HG03378 (cell line): ENCODE data around the gene CELA1.
"Not testable (repeated sequence)": the region's sequence is repeated elsewhere in the genome, so short reads cannot be mapped to it uniquely, and the experiment has no call there.

Source experiments
- ATAC-seq: cut with Tn5 transposase; IDR thresholded peaks from one replicate; pipeline ENCODE4 v1.9.1; 2021; ENCODE audit warnings: mild to moderate bottlenecking, moderate library complexity; ENCODE audit not compliant: unreplicated experiment

Gene CELA1

GRCh38 chr12:51349026-51349425 is 2.5 kb upstream of the CELA1 start:
- no peak for ATAC-seq

- no peak for ATAC-seq
Measured at GRCh38 chr12:51348116-51348515, 1.6 kb upstream of the CELA1 start.

- ATAC-seq, result no peak
Measured at GRCh38 chr12:51345681-51346080, 798 bp downstream of the CELA1 start.

DNA sequence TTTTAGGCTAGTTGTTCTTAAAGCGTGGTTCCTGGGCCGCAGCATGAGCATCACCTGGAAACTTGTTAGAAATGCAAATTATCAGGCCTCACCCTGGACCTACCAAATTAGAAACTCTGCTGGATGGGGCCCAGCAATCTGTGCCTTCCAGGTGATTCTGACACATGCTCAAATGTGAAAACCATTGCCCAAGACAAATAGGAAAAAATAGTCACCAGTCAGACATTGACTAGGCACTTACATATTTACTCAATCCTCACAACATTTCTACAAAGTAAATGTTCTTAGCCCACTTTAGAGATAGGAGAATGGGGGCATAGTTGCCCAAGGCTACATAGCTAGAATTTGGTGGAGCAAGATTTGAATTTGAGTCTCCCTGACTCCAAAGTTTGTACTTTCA is 3.3 kb downstream of the CELA1 start:
- ATAC-seq, result no peak

- no peak for ATAC-seq
Measured at GRCh38 chr12:51342416-51342815, 4.1 kb downstream of the CELA1 start.

GRCh38 chr12:51341251-51342007 is 5.0 kb downstream of the CELA1 start:
- ATAC-seq, result no peak

DNA sequence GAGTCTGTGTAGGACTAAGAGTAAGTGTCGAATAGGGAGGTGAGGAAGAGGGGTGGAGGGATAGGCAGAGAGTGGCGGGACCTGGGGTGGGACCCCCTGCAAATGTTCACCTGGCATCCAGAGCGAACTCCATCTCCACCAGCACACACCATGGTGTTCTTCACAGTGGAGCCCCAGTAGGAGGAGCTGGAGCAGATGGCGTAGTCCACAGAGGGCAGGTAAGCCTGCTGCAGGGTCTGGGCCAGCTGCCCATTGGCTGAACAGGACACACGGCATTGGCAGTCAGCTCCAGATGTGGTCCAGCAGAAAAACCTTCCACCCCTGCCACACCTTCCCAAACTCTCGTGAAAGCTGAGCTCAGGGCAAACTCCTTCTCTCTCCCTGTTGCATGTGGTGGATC is 6.7 kb downstream of the CELA1 start:
- no peak for ATAC-seq

- not testable (repeated sequence) for ATAC-seq
Measured at GRCh38 chr12:51337336-51337735, 9.1 kb downstream of the CELA1 start.

- no peak for ATAC-seq
Measured at GRCh38 chr12:51335931-51336330, 10.5 kb downstream of the CELA1 start.

- ATAC-seq, result no peak
Measured at GRCh38 chr12:51334764-51335163, 11.7 kb downstream of the CELA1 start.

DNA sequence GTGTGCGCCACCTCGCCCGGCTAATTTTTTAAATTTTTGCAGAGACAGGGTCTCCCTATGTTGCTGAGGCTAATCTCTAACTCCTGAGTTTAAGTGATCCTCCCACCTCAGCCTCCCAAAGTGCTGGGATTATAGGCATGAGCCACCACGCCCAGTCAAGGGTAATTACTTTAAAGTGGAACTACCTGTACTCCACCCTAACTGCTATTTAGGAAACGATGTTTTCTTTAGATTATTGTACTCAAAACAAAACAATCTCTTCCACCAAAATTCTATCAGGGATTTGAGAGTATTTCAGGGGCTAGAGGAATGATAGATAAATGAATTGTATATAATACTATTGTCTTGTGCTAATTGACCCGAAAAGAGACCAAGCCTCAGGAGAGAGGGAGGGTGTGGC is 12.9 kb downstream of the CELA1 start:
- no peak for ATAC-seq

DNA sequence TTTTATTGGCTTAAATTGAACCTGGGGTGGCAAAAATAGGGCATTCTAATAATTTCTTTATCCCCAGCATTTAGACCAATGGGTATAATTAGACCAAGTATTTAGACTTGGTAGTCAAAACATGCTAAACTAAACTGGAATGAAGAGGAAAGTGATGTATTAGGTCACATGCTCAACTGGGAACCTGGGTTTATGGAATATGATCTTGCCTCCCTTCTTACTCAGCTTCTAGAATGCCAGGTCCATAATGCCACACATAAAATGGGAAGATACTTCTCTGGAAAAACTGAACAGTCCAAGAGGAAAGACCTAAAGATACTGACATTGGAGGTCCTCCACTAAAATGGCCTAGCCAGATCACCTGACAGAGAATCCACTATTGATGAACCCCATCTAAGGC is 16.3 kb downstream of the CELA1 start:
- no peak for ATAC-seq

DNA sequence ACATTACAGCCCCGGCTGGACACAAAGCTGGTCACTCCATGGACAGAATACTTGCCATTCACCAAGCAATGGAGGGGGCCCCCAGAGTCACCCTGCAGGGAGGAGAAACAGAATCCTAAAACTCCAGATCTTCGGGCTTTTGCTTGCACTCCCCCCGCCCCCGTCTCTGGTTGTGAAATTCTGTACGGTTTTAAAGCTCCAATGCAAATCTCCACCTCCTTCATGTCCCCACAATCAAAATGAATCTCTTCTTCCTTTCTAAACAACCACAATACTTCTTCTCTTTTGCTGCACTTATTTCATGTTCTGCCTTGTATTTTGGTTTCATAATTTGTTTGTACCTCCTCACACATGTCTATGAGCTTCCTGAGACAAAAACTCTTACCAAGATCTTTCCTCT is 16.7 kb downstream of the CELA1 start:
- no peak for ATAC-seq

GRCh38 chr12:51328587-51328986 is 17.9 kb downstream of the CELA1 start:
- no peak for ATAC-seq

GRCh38 chr12:51326698-51327439 is 19.6 kb downstream of the CELA1 start:
- ATAC-seq, result peak; percentile 50

DNA sequence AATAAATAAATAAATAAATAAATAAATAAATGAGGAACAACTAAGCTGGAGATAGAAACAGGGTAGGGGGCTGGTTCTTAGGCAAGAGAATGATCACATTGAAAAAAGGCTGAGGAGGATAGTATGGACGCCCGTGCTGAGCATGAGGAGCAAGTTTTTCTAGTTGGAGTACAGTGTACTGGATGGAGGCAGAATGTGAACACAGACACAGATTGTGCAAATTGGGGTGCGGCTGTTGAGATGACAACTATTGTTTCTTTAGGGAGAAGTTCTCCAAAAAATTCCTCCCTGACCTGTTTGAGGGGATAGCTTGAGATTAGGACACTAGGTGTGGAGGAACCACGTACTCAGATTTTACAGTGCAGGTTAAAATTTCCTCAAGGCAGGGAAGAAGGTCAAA is 21.5 kb downstream of the CELA1 start:
- ATAC-seq, result no peak

DNA sequence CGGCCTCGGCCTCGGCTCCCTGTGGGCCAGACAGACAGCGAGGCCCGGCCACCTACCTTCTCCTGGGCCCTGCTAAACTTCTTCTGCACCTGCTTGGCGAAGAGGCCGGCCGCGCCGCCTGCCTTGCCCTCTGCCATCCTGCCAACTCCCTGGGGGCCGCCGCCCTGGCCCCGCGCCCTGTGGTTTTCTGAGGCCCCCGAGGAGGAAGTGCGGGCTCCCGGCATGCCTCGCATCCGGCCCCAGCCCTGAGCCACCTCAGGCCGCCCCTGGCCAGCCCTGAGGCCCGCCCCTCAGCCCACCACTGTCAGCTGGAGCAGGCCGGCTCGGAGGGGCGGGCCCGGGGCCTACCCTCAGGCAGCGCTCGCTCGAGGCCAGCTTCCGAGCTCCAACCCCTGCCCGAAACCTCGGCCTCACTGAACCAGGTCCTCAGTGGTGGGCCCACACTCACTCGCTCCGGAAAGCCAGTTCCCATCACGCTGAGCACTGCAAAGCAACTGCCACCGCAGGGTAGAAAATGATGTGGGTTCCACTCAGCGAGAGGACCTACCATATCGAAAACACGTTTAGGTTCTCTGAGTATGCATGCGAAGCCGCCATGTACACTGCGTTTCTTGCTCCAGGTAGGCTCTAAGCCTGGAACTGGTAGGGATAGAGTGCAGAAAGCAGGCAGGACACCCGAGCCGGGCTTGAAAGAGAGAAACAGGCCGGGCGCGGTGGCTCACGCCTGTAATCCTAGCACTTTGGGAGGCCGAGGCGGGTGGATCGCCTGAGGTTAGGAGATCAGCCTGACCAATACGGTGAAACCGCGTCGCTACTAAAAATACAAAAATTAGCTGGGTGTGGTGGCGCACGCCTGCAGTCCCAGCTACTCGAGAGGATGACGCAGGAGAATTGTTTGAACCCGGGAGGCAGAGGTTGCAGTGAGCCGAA is 22.2 kb downstream of the CELA1 start, which contains the start of gene BIN2:
Gene BIN2, minus strand, starts transcription at position 209 of the 930 bp plus-strand sequence. Its CDS starts 72 bp downstream, at position 137.
- no peak for ATAC-seq

- ATAC-seq, result no peak
Measured at GRCh38 chr12:51323317-51323960, 23.0 kb downstream of the CELA1 start.

- ATAC-seq, result no peak
Measured at GRCh38 chr12:51322452-51322851, 24.0 kb downstream of the CELA1 start.

- no peak for ATAC-seq
Measured at GRCh38 chr12:51321882-51322281, 24.6 kb downstream of the CELA1 start.
